IPS-NIHi7 (cell line): ENCODE measurements around the gene CERCAM.

Experiments
- DNase-seq: peaks from one replicate; pipeline ENCODE4 v3.0.0; 2012; ENCODE audit warnings: mixed read lengths; ENCODE audit errors: extremely low spot score

Gene CERCAM

GRCh38 chr9:128420651-128421481, at the start of gene CERCAM:
CERCAM (plus strand) TSS chr9:128420857; CDS start chr9:128420878, 21 bp downstream.
- DNase-seq: peak; percentile 83

- no peak for DNase-seq
These were observed 49.0 kb upstream of the CERCAM start for GRCh38 chr9:128371630-128372117.

- no peak for DNase-seq
These were observed 48.4 kb upstream of the CERCAM start for GRCh38 chr9:128372188-128372641.

GRCh38 chr9:128372784-128373183, 47.9 kb upstream of the CERCAM start:
- DNase-seq: no peak

- DNase-seq: no peak
These were observed 46.4 kb upstream of the CERCAM start for GRCh38 chr9:128374221-128374675.

- DNase-seq: no peak
These were observed 44.8 kb upstream of the CERCAM start for GRCh38 chr9:128375865-128376264.

- no peak for DNase-seq
These were observed 38.4 kb upstream of the CERCAM start for GRCh38 chr9:128382261-128382660.

GRCh38 chr9:128383007-128383753, 37.5 kb upstream of the CERCAM start:
- DNase-seq: peak; percentile 68

- no peak for DNase-seq
These were observed 36.9 kb upstream of the CERCAM start for GRCh38 chr9:128383791-128384190.

- no peak for DNase-seq
These were observed 35.7 kb upstream of the CERCAM start for GRCh38 chr9:128384801-128385495.

- DNase-seq: no peak
These were observed 34.9 kb upstream of the CERCAM start for GRCh38 chr9:128385496-128386460.

- no peak for DNase-seq
These were observed 32.5 kb upstream of the CERCAM start for GRCh38 chr9:128388150-128388549.

GRCh38 chr9:128389395-128390149, 31.1 kb upstream of the CERCAM start:
- no peak for DNase-seq

- no peak for DNase-seq
These were observed 30.4 kb upstream of the CERCAM start for GRCh38 chr9:128390150-128390812.

GRCh38 chr9:128390813-128391711, 29.6 kb upstream of the CERCAM start:
- no peak for DNase-seq

- DNase-seq: no peak
These were observed 28.7 kb upstream of the CERCAM start for GRCh38 chr9:128391956-128392301.

GRCh38 chr9:128392302-128393144, 28.1 kb upstream of the CERCAM start:
- no peak for DNase-seq
